ENCODE data around the gene GASK1A. TPM values are rescaled to one million over a fixed set of nuclear protein-coding genes. Genes with fewer than 3 reads are reported as not detected.
"Not testable (repeated sequence)": the region's sequence is repeated elsewhere in the genome, so short reads cannot be mapped to it uniquely, and the experiment has no call there.

The GASK1A gene
- total RNA-seq, 1 experiment from 2014 or later, result not detected

GRCh38 chr3:43062040-43062563, 83.0 kb downstream of the GASK1A start:
- POLR2A ChIA-PET (ENCODE audit: unreplicated experiment), result no interaction called here

DNA sequence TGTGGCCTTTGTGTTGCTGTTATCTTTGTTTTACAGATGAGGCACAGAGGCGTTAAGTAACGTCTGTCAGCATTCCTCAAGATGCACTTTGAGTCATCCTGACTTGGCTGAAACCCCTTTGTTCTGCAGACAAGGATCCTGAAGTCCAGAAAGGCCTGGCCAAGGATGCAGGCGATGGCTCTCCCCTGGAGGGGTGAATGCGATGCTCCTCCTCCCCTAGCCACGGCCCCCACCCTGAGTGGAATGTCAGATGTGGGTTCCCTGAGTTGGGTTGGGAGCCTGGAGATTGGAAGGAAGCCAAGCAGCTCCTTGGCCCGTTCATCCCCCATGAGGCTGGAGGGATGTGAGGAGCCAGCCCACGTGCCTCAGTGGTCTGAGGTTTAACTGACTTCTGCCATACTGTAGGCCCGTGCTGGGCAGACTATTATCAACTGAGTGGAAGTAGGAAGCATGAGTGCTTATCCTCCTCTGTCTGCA, 83.5 kb downstream of the GASK1A start:
- ChIA-PET POLR2A (ENCODE audit: unreplicated experiment) (no interaction called here), CTCF (no interaction called here)
- no peaks in the 10 kb centered on the region for H3K36me3 ChIP-seq (ENCODE audit: low read depth)
- no peaks in the 10 kb centered on the region for H3K79me2 ChIP-seq (ENCODE audit: low read depth)
- BruUV-seq (replicated peaks), result no TSS peak
- H3K27me3 ChIP-seq (ENCODE audit: insufficient read depth, low read depth), result no peaks in the 10 kb centered on the region
- H3K4me1 ChIP-seq (replicated peaks; ENCODE audit: insufficient read depth), result no peaks in the 10 kb centered on the region
- H3K4me3 ChIP-seq, result no peak overlapping the region
- no peak for DNase-seq
- TF ChIP-seq CTCF (conservative IDR thresholded peaks at IDR 0.05), result no peak
- no peak for TF ChIP-seq EZH2 (IDR thresholded peaks at IDR 0.05; ENCODE audit: low read depth)
- no peak overlapping the region for H3K4me2 ChIP-seq
- no peak overlapping the region for H2AFZ ChIP-seq
- no peaks in the 10 kb centered on the region for H3K9me2 ChIP-seq (ENCODE audit: insufficient read depth)
- H4K20me1 ChIP-seq (ENCODE audit: insufficient read depth), result no peaks in the 10 kb centered on the region
- no peaks in the 10 kb centered on the region for H3K9me3 ChIP-seq (ENCODE audit: insufficient read depth, low read depth)
- no peaks in the 10 kb centered on the region for H3F3A ChIP-seq (ENCODE audit: insufficient read depth, low read depth)
- H3K27ac ChIP-seq, result no peak overlapping the region
- intact Hi-C loops (cut with micrococcal nuclease; ENCODE audit: unreplicated experiment), result no loop called here

More at GRCh38 chr3:43062040-43062563, 83.0 kb downstream of the GASK1A start:
- H3K9me2 ChIP-seq (ENCODE audit: insufficient read depth), result no peaks in the 10 kb centered on the region
- H3K9me3 ChIP-seq (ENCODE audit: insufficient read depth, low read depth), result no peaks in the 10 kb centered on the region
- H3K27ac ChIP-seq, result no peak overlapping the region
- CTCF ChIA-PET, result no interaction called here
- H4K20me1 ChIP-seq (ENCODE audit: insufficient read depth), result no peaks in the 10 kb centered on the region
- no peaks in the 10 kb centered on the region for H3F3A ChIP-seq (ENCODE audit: insufficient read depth, low read depth)
- no peak overlapping the region for H3K4me3 ChIP-seq
- no TSS peak for BruUV-seq (replicated peaks)
- no peak overlapping the region for H2AFZ ChIP-seq
- H3K4me1 ChIP-seq (replicated peaks; ENCODE audit: insufficient read depth), result no peaks in the 10 kb centered on the region
- intact Hi-C loops (cut with micrococcal nuclease; ENCODE audit: unreplicated experiment), result no loop called here
- H3K79me2 ChIP-seq (ENCODE audit: low read depth), result no peaks in the 10 kb centered on the region
- no peak for DNase-seq
- TF ChIP-seq EZH2 (IDR thresholded peaks at IDR 0.05; ENCODE audit: low read depth) (no peak), CTCF (conservative IDR thresholded peaks at IDR 0.05) (no peak)
- no peaks in the 10 kb centered on the region for H3K36me3 ChIP-seq (ENCODE audit: low read depth)
- H3K27me3 ChIP-seq (ENCODE audit: insufficient read depth, low read depth), result no peaks in the 10 kb centered on the region
- no peak overlapping the region for H3K4me2 ChIP-seq

- no peaks in the 10 kb centered on the region for H4K20me1 ChIP-seq (ENCODE audit: insufficient read depth)
- ChIA-PET POLR2A (ENCODE audit: unreplicated experiment) (no interaction called here), CTCF (no interaction called here)
- no peak overlapping the region for H3K4me3 ChIP-seq
- no peak overlapping the region for H2AFZ ChIP-seq
- H3K36me3 ChIP-seq (ENCODE audit: low read depth), result no peaks in the 10 kb centered on the region
- H3K79me2 ChIP-seq (ENCODE audit: low read depth), result no peaks in the 10 kb centered on the region
- intact Hi-C loops (cut with micrococcal nuclease; ENCODE audit: unreplicated experiment), result no loop called here
- TF ChIP-seq EZH2 (IDR thresholded peaks at IDR 0.05; ENCODE audit: low read depth) (no peak), CTCF (conservative IDR thresholded peaks at IDR 0.05) (no peak)
- H3K27ac ChIP-seq, result no peak overlapping the region
- no peaks in the 10 kb centered on the region for H3K4me1 ChIP-seq (replicated peaks; ENCODE audit: insufficient read depth)
- no peaks in the 10 kb centered on the region for H3F3A ChIP-seq (ENCODE audit: insufficient read depth, low read depth)
- BruUV-seq (replicated peaks), result no TSS peak
- H3K27me3 ChIP-seq (ENCODE audit: insufficient read depth, low read depth), result no peaks in the 10 kb centered on the region
- H3K4me2 ChIP-seq, result no peak overlapping the region
- H3K9me3 ChIP-seq (ENCODE audit: insufficient read depth, low read depth), result no peaks in the 10 kb centered on the region
- DNase-seq, result no peak
- H3K9me2 ChIP-seq (ENCODE audit: insufficient read depth), result no peaks in the 10 kb centered on the region
Measured at GRCh38 chr3:43063114-43063513, 84.0 kb downstream of the GASK1A start.

DNA sequence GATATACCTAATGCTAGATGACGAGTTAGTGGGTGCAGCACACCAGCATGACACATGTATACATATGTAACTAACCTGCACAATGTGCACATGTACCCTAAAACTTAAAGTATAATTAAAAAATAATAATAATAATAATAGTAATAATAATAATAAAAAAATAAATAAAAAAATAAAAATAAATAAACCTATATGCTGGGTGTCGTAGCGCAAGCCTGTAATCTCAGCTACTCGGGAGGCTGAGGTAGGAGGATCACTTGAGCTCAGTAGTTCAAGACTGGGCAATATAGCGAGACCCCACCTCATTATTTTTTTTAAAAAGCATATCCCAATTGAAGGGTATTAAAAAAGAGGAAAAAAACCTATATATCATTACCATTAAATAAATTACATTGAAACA, 91.6 kb downstream of the GASK1A start:
- POLR2A ChIA-PET (ENCODE audit: unreplicated experiment); DNase-seq; H3K36me3 ChIP-seq (ENCODE audit: low read depth); H3K4me1 ChIP-seq (replicated peaks; ENCODE audit: insufficient read depth); H3K4me2 ChIP-seq; H3K27me3 ChIP-seq (ENCODE audit: insufficient read depth, low read depth); H2AFZ ChIP-seq; BruUV-seq (replicated peaks); H3K79me2 ChIP-seq (ENCODE audit: low read depth); H3K9me3 ChIP-seq (ENCODE audit: insufficient read depth, low read depth); H3K9me2 ChIP-seq (ENCODE audit: insufficient read depth); intact Hi-C loops (cut with micrococcal nuclease; ENCODE audit: unreplicated experiment); H3K4me3 ChIP-seq; H3K27ac ChIP-seq; H4K20me1 ChIP-seq (ENCODE audit: insufficient read depth); H3F3A ChIP-seq (ENCODE audit: insufficient read depth, low read depth); CTCF ChIA-PET: not testable (repeated sequence)

Data from PC-9 (cell line).